Upper lobe of left lung (tissue), 4 donors: Measurements from ENCODE around the gene KRAS.

Experiments
- POLR2AphosphoS5 ChIP-seq, 2 donors: sonication (generic); formaldehyde crosslinking; IDR thresholded peaks; one replicate each; pipeline ENCODE4 v1.5.1; 2017; ENCODE audit warnings: antibody characterized with exemption in 2 of 2
- TF ChIP-seq, protein P1 (sequence below), 6 experiments: fragments of 450-650 bp in 4 of 6; fragments of 200-600 bp in 2 of 6; sonication (generic) in 2 of 6; IDR thresholded peaks; one replicate each; pipeline ENCODE4 v1.5.1; 2016 to 2019; ENCODE audit warnings: antibody characterized with exemption in 6 of 6

DNA sequence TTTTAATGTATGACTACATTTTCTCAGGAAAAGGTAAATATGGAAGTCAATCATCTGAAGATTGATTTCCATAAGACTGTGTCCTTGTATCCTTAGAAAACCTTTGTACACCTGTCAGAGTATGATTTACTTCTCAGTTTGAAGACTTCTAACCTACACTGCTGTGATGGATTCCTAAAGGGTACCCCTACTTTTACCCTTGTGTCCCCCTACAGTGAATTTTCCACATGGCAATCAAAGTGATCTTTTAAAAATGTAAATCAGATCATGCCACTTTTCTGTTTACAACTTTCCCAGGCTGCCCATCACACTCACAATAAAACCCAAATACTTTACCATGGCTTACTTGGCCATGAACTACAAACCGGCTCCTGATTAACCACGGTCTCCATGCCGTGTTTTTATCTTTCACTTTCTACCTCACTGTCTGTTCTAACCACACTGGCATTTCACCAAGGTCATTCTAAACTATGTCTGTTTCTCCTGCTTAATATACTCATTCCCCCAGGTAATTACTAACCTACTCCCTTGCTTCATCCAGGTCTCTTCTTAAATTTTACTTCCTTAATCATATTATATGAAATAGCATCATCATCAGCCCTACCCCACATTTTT, 63.8 kb downstream of the KRAS start:
- TF ChIP-seq, protein P1, sequence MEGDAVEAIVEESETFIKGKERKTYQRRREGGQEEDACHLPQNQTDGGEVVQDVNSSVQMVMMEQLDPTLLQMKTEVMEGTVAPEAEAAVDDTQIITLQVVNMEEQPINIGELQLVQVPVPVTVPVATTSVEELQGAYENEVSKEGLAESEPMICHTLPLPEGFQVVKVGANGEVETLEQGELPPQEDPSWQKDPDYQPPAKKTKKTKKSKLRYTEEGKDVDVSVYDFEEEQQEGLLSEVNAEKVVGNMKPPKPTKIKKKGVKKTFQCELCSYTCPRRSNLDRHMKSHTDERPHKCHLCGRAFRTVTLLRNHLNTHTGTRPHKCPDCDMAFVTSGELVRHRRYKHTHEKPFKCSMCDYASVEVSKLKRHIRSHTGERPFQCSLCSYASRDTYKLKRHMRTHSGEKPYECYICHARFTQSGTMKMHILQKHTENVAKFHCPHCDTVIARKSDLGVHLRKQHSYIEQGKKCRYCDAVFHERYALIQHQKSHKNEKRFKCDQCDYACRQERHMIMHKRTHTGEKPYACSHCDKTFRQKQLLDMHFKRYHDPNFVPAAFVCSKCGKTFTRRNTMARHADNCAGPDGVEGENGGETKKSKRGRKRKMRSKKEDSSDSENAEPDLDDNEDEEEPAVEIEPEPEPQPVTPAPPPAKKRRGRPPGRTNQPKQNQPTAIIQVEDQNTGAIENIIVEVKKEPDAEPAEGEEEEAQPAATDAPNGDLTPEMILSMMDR (IDR thresholded peaks at IDR 0.05) = no peak
- TF ChIP-seq POLR2AphosphoS5 (IDR thresholded peaks at IDR 0.05) = no peak
